Measurements from ENCODE around the gene SUCLA2.
"Not testable (repeated sequence)": the region's sequence is repeated elsewhere in the genome, so short reads cannot be mapped to it uniquely, and the experiment has no call there.

SUCLA2 gene

DNA sequence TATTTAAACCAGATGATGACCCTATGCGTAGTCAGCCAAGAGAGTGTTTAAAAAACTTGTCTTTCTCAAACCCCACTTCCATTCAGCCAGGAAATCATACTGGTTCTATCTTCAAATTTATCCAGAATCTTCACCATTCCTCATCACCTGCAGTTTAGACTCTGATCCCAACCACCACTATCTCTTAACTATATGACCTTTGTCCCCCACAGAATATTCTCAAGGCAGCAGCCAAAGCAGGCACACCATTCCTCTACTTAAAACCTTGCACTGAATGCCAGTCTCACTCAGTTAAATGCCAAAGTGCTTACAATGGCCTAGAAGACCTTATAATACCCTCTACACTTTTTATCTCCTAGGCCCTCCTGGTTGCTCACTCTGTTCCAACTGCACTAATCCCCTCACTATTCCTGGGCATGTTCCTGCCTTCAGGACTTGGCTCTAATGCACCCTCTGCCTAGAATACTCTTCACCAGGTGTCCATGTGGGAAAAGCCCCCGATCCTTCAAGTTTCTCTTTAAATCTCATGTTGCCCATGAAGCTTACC, 10.1 kb downstream of the SUCLA2 start:
- no peak for DNase-seq

GRCh38 chr13:47990427-47990826, 10.6 kb downstream of the SUCLA2 start:
- DNase-seq: no peak

- no peak for DNase-seq
Observed at GRCh38 chr13:47983070-47983469, 18.0 kb downstream of the SUCLA2 start.

- DNase-seq: no peak
Observed at GRCh38 chr13:47976325-47976724, 24.7 kb downstream of the SUCLA2 start.

- no peak for DNase-seq
Observed at GRCh38 chr13:47964863-47965262, 36.2 kb downstream of the SUCLA2 start.

DNA sequence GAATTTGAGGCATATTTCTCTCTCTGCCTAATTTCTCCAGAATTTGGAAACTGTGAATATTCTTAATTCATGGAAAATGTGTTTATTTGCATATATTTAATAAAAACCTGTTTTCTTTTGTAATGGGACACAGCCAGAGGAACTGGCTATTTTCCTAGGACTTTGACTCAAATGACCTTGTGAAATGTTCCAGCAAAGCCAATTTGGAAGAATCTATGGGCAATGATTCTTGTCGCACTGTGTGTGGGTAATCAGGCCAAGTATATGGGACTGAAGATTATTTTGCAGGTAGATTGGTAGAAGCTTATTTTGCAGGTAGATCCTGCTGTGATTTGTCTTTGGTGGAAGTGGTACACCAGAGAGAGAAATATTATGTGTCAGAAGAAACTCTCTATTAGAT, 38.8 kb downstream of the SUCLA2 start:
- DNase-seq: no peak

GRCh38 chr13:47959468-47960247, 41.4 kb downstream of the SUCLA2 start:
- no peak for DNase-seq

GRCh38 chr13:47957073-47957472, 44.0 kb downstream of the SUCLA2 start:
- DNase-seq: no peak

DNA sequence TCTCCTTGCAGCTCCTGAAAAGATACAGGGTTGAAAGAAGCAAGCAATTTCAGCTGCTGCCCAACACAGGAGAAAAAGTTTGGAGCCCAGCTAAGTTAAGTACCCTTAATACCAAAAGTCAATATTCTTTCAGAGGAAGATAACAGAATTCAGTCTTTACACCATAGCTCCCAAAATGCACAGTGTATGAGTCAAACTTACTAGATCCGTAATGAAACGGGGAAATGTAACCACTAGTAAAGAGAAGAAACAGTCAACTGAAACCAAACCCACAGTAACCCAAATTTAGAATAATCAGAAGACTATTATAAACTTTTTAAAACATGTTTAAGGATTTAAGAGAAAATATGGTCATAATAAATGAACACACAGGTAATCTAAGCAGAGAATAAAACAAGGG, 45.2 kb downstream of the SUCLA2 start:
- DNase-seq: no peak

GRCh38 chr13:47949799-47950198, 51.3 kb downstream of the SUCLA2 start:
- DNase-seq: no peak

- DNase-seq: no peak
Observed at GRCh38 chr13:47945738-47946137, 55.3 kb downstream of the SUCLA2 start.

DNA sequence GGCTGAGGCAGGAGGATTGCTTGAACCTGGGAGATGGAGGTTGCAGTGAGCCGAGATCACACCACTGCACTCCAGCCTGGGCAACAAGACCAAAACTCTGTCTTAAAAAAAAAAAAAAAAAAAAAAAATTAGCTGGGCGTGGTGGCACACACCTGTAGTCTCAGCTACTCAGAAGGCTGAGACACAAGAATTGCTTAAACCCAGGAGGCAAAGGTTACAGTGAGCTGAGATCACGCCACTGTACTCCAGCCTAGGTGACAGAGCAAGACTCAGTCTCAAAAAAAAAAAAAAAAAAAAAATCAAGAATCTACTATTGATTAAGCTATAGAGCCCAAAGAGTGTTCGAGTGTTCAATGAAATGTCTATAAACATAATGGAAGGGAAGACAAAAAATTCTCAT, 55.9 kb downstream of the SUCLA2 start:
- not testable (repeated sequence) for DNase-seq

DNA sequence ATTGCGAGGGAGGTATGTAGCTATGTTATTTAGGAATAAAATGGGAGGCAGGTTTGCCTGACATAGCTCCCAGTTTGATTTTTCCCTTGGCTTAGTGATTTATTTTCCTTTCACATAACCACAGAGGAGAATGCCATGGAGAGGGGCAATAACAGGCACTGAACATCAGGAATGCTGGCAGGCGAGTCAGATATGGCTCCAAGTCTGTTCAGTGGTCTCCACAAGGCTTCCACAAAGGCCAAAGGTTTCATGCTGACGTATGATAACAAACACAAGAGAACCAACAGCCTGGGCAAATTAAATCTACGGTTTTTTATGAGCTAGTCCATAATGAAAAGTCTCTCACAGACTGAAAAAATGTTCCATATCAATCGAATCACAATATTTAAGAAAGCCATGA, 66.7 kb downstream of the SUCLA2 start:
- no peak for DNase-seq

DNA sequence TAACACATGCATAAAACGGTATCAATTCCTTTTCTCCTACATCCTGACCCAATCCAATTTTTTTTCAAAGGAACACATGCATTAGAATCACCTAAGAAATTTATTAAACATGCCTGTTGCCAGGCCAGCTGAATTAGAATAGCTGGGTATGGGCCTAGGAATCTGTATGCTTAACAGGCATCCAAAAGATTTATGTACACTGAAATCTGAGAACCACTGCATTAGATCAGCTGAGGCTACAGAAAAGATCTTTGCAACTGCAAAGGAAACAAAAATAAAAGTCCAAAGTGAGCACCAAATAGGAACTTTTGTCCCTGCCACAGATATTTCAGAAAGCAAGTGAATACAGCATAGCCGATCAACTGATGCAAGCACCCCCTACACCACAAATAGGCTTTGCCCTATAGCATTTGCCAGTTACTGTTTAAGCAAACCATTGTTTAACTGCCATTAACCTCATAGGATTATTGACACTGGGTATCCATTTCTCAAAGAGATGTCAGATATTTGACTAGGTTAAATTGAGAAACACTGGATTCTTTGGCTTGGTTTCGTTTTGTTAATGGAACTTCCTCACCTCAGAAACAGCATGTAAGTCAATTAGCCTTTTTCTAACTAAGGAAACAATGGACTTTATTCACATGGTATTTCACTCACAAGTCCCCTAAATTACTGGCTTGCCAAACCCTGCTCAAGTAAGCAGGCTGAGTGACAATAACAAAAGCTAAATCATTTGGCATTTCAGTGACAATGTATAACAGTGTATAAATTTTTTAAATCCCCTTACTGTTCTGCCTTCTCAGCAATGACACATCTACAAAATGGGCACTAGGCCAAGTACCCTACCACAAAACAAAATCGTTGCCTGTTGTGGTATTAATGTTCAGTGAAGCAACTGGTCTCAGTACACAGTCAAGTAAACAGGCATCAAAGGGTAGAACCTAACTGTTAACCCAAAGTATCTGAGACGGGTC, 67.8 kb downstream of the SUCLA2 start:
- no peak for DNase-seq

DNA sequence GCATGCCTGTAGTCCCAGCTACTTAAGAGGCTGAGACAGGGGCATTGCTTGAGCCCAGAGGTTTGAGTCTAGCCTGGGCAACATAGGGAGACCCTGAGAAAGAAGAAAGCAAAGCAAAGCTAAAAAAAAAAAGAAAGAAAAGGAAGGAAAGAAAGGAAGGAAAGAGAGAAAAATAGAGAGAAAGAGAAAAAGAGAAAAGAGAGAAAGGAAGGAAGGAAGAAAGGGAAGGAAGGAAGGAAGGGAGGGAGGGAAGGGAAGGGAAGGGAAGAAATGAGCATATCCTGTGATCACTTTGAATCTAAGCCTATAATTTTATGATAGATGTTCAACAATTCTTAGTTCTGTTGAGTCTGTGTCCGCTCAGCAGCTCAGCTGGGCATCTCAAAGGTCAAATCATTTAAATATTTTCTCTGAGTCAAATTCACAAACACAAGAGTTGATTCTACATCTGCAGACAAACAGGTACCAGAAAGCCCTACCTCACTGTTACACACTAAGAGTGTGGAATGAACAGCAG, 70.4 kb downstream of the SUCLA2 start:
- no peak for DNase-seq

DNA sequence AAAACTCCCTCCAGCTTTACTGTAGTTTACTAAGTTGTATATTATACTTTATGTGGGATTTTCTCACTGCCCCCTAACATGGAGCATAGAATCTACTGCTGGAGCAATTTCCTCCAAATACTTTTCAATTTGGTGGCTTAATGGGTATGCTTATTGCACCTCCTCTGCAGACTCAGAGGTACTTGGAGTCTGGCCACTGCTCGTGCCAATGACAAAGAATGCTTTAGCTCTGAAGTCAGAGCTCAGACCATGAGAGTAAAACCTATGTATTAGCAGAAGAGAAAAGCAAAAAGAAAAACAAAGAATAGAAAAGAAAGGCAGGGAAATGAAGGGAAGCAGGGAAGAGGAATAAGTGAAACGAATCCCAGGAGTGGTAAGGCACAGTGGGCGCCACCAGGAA, 71.9 kb downstream of the SUCLA2 start:
- no peak for DNase-seq

DNA sequence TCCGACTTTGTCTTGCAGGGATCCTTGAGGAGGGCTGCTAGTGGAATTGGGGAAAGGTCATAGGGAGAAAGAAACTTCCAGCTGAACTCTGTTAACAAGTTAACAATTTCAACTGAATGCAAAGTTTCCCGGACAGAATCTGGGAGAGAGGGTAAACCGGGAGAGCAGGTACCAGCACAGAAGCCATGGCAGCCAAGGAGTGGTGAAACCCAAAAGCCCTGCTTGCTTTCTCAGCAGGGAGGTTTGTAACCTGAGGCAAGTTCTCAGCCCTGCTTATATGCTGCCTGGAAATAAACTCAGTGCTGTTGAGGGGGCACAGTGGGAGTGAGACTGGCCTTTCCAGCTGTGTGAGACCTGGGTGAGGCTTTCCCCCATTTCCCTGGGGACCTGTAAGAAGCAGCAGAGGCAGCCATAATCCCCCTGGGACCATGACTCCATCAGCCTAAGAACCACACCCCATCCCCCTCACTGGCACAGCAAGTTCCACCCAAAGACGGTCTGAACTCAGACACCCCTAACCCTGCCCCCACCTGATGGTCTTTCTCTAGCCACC, 84.0 kb downstream of the SUCLA2 start:
- DNase-seq: no peak

- no peak for DNase-seq
Observed at GRCh38 chr13:47908197-47908902, 92.7 kb downstream of the SUCLA2 start.

GRCh38 chr13:47904891-47905290, 96.2 kb downstream of the SUCLA2 start:
- DNase-seq: no peak

GRCh38 chr13:47904241-47904640, 96.8 kb downstream of the SUCLA2 start:
- DNase-seq: no peak

DNA sequence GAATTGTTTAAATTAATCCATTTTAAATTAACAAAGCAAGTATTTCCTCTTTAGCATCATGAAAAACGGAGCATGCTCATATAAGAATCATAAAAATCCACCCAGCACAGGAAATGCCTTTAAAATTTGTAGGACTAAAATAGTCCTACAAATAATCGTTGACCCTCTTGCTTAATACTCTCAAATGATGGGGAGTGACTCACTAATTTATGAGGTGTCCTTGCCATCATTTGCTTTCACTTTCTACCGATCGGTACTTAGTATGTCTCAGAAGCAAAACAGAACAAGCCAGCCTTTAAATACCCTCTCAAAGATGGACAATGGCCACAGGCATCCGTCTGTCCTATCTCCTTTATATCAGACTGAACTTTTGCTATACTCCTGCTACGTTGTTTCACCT, 97.2 kb downstream of the SUCLA2 start:
- no peak for DNase-seq

GRCh38 chr13:47901441-47901840, 99.6 kb downstream of the SUCLA2 start:
- no peak for DNase-seq

DNA sequence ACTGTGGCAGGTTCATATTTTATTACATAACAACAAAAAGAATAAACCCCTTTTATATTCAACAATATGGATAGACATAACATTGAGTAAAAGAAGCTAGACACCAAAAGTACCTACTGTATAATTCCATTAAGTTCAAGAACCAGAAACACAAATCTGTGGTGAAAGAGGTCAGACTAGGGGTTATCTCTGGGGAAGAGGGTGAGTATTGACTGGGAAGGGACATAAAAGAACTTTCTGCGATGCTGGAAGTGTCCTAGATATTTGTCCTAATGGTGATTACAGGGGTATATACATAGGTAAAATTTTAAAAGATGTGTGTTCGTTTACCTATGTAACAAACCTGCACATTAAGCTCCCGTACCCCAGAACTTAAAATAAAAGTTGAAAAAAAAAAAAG, 103.0 kb downstream of the SUCLA2 start:
- DNase-seq: no peak
